ENCODE measurements around the gene CDYL. TPM values are rescaled to one million over a fixed set of nuclear protein-coding genes. Genes with fewer than 3 reads are reported as not detected.

The CDYL gene
- total RNA-seq, 1 experiment from 2014 or later, result 38.4 TPM

- H3F3A ChIP-seq (ENCODE audit: low read length, unreplicated experiment), result no peaks in the 10 kb centered on the region
- ChIA-PET CTCF (no interaction called here), POLR2A (ENCODE audit: unreplicated experiment) (no interaction called here)
- H3K9me3 ChIP-seq (ENCODE audit: low read length), result no peaks in the 10 kb centered on the region
- DNase-seq, result no peak
- TF ChIP-seq EZH2phosphoT487 (IDR thresholded peaks at IDR 0.05; ENCODE audit: borderline replicate concordance, low read length) (no peak), EZH2 (IDR thresholded peaks at IDR 0.05; ENCODE audit: low read length, unreplicated experiment) (no peak)
- TF ChIP-seq, protein P1, sequence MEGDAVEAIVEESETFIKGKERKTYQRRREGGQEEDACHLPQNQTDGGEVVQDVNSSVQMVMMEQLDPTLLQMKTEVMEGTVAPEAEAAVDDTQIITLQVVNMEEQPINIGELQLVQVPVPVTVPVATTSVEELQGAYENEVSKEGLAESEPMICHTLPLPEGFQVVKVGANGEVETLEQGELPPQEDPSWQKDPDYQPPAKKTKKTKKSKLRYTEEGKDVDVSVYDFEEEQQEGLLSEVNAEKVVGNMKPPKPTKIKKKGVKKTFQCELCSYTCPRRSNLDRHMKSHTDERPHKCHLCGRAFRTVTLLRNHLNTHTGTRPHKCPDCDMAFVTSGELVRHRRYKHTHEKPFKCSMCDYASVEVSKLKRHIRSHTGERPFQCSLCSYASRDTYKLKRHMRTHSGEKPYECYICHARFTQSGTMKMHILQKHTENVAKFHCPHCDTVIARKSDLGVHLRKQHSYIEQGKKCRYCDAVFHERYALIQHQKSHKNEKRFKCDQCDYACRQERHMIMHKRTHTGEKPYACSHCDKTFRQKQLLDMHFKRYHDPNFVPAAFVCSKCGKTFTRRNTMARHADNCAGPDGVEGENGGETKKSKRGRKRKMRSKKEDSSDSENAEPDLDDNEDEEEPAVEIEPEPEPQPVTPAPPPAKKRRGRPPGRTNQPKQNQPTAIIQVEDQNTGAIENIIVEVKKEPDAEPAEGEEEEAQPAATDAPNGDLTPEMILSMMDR (conservative IDR thresholded peaks at IDR 0.05; ENCODE audit: low read depth, low read length), result no peak
- H3K36me3 ChIP-seq (ENCODE audit: low read depth, low read length), result 0 out of 2 replicates have a peak, but pooled peaks cover 2% of the 10 kb centered on the region
- no peak overlapping the region for H2AFZ ChIP-seq (ENCODE audit: low read length)
- H3K79me2 ChIP-seq (ENCODE audit: low read length), result no peaks in the 10 kb centered on the region
- ATAC-seq, result no peak
- H3K9ac ChIP-seq (ENCODE audit: low read length), result no peak overlapping the region
- H3K4me1 ChIP-seq (ENCODE audit: insufficient read depth, low read length), result no peaks in the 10 kb centered on the region
- H3K27me3 ChIP-seq (ENCODE audit: low read length), result no peaks in the 10 kb centered on the region
- no peak overlapping the region for H3K27ac ChIP-seq (ENCODE audit: low read length)
- H3K4me2 ChIP-seq (ENCODE audit: low read length), result no peak overlapping the region
- H3K4me3 ChIP-seq (ENCODE audit: low read length), result no peak overlapping the region
- no TSS peak for BruUV-seq (replicated peaks)
- H4K20me1 ChIP-seq (ENCODE audit: low read length), result no peaks in the 10 kb centered on the region
- intact Hi-C loops (cut with micrococcal nuclease), result no loop called here
- H3K9me2 ChIP-seq (replicated peaks; ENCODE audit: low read length), result no peaks in the 10 kb centered on the region
Observed at GRCh38 chr6:4987432-4987831, 211.2 kb downstream of the CDYL start.

DNA sequence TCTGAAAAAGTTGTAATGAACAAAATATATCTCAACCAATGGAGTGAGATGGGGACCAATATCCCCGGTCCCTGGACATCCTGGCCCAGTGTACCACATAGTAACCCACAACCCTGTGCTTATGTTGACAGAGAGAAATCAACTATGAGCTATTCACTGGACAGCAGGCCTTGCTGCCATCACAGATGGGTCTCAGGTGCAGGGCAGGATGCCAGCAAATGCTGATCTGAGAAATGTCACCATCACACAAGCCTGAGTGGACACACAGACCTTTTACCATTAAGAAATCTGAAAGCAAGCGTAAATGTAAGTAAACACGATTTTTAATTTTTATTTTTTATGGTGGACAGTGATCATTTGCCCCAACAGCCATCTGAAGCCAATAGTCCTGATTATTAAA lies 218.5 kb downstream of the CDYL start:
- ChIA-PET POLR2A (ENCODE audit: unreplicated experiment) (no interaction called here), CTCF (no interaction called here)
- H3K9ac ChIP-seq (ENCODE audit: low read length), result no peak overlapping the region
- H3K4me1 ChIP-seq (ENCODE audit: insufficient read depth, low read length), result no peaks in the 10 kb centered on the region
- intact Hi-C loops (cut with micrococcal nuclease), result no loop called here
- H3K27ac ChIP-seq (ENCODE audit: low read length), result no peak overlapping the region
- no peaks in the 10 kb centered on the region for H4K20me1 ChIP-seq (ENCODE audit: low read length)
- no peaks in the 10 kb centered on the region for H3F3A ChIP-seq (ENCODE audit: low read length, unreplicated experiment)
- H3K4me3 ChIP-seq (ENCODE audit: low read length), result no peak overlapping the region
- peaks cover 19% of the 10 kb centered on the region; the same call in 1 of the 2 replicates for H3K36me3 ChIP-seq (ENCODE audit: low read depth, low read length)
- no peaks in the 10 kb centered on the region for H3K9me3 ChIP-seq (ENCODE audit: low read length)
- no TSS peak for BruUV-seq (replicated peaks)
- no peak for TF ChIP-seq EZH2phosphoT487 (IDR thresholded peaks at IDR 0.05; ENCODE audit: borderline replicate concordance, low read length)
- TF ChIP-seq EZH2 (IDR thresholded peaks at IDR 0.05; ENCODE audit: low read length, unreplicated experiment), result no peak
- TF ChIP-seq, protein P1 (conservative IDR thresholded peaks at IDR 0.05; ENCODE audit: low read depth, low read length), result no peak
- no peak for DNase-seq
- no peaks in the 10 kb centered on the region for H3K27me3 ChIP-seq (ENCODE audit: low read length)
- no peaks in the 10 kb centered on the region for H3K79me2 ChIP-seq (ENCODE audit: low read length)
- ATAC-seq, result no peak
- H2AFZ ChIP-seq (ENCODE audit: low read length), result no peak overlapping the region
- no peaks in the 10 kb centered on the region for H3K9me2 ChIP-seq (replicated peaks; ENCODE audit: low read length)
- H3K4me2 ChIP-seq (ENCODE audit: low read length), result no peak overlapping the region

- TF ChIP-seq EZH2phosphoT487 (IDR thresholded peaks at IDR 0.05; ENCODE audit: borderline replicate concordance, low read length), result no peak
- TF ChIP-seq, protein P1 (conservative IDR thresholded peaks at IDR 0.05; ENCODE audit: low read depth, low read length), result no peak
- TF ChIP-seq EZH2 (IDR thresholded peaks at IDR 0.05; ENCODE audit: low read length, unreplicated experiment), result no peak
- H3K79me2 ChIP-seq (ENCODE audit: low read length), result peaks cover 4% of the 10 kb centered on the region; the same call in 1 of the 2 replicates
Observed at GRCh38 chr6:4997862-4998261, 221.7 kb downstream of the CDYL start.

More at GRCh38 chr6:4997862-4998261, 221.7 kb downstream of the CDYL start:
- no peak for ATAC-seq
- Histone ChIP-seq H2AFZ (ENCODE audit: low read length) (no peak overlapping the region), H3K9ac (ENCODE audit: low read length) (no peak overlapping the region), H3K9me2 (replicated peaks; ENCODE audit: low read length) (no peaks in the 10 kb centered on the region), H3K9me3 (ENCODE audit: low read length) (no peaks in the 10 kb centered on the region), H3K4me1 (ENCODE audit: insufficient read depth, low read length) (peaks cover 4% of the 10 kb centered on the region; the same call in 1 of the 2 replicates), H3K27me3 (ENCODE audit: low read length) (no peaks in the 10 kb centered on the region), H3K27ac (ENCODE audit: low read length) (no peak overlapping the region), H4K20me1 (ENCODE audit: low read length) (no peaks in the 10 kb centered on the region), H3F3A (ENCODE audit: low read length, unreplicated experiment) (no peaks in the 10 kb centered on the region), H3K36me3 (ENCODE audit: low read depth, low read length) (peaks cover 29% of the 10 kb centered on the region; the same call in 1 of the 2 replicates), H3K4me3 (ENCODE audit: low read length) (no peak overlapping the region), H3K4me2 (ENCODE audit: low read length) (no peak overlapping the region)
- ChIA-PET POLR2A (ENCODE audit: unreplicated experiment) (no interaction called here), CTCF (no interaction called here)
- intact Hi-C loops (cut with micrococcal nuclease), result no loop called here
- BruUV-seq (replicated peaks), result no TSS peak
- no peak for DNase-seq

Data from PC-3 (cell line).